ENCODE results near the gene UBA7.

- TF ChIP-seq CTCF (IDR thresholded peaks at IDR 0.05; ENCODE audit: extremely low read depth in 1 of 2, insufficient read depth in 1 of 2, low read depth in 1 of 2, low read length in 2 of 2) (no peak), POLR2AphosphoS5 (IDR thresholded peaks at IDR 0.05; ENCODE audit: insufficient read depth, low read depth, low read length) (no peak), POLR2A (IDR thresholded peaks at IDR 0.05; ENCODE audit: low read depth, low read length) (no peak), JUN (IDR thresholded peaks at IDR 0.05; ENCODE audit: borderline replicate concordance, insufficient read depth, insufficient read length, low read depth) (no peak), EZH2 (IDR thresholded peaks at IDR 0.05; ENCODE audit: borderline replicate concordance, low read depth, low read length, severe bottlenecking) (no peak), FOS (IDR thresholded peaks at IDR 0.05; ENCODE audit: borderline replicate concordance, insufficient read depth, low read length) (no peak)
Observed at GRCh38 chr3:49826016-49826415, 12.3 kb upstream of the UBA7 start.
